Stimulated activated CD8-positive, alpha-beta memory T cell treated with anti-CD3 and anti-CD28 coated beads, Interleukin-2, amount 100 ng/mL, for 48 hours (primary cell): ENCODE measurements around the gene DHX8.

Experiments
- DNase-seq, 2 donors: peaks; one replicate each; pipeline ENCODE4 v3.0.0-alpha.2; 2020; ENCODE audit warnings: low read depth in 2 of 2

Gene DHX8

GRCh38 chr17:43547659-43548256 is 64.0 kb downstream of the DHX8 start:
- no peak for DNase-seq

GRCh38 chr17:43548689-43549379 is 65.1 kb downstream of the DHX8 start:
- no peak for DNase-seq

GRCh38 chr17:43549496-43549895 is 65.7 kb downstream of the DHX8 start:
- DNase-seq, result no peak

- DNase-seq, result no peak
Measured at GRCh38 chr17:43550754-43551153, 67.0 kb downstream of the DHX8 start.

- no peak for DNase-seq
Measured at GRCh38 chr17:43552229-43552837, 68.6 kb downstream of the DHX8 start.

- no peak for DNase-seq
Measured at GRCh38 chr17:43553573-43553972, 69.8 kb downstream of the DHX8 start.

GRCh38 chr17:43554857-43555256 is 71.1 kb downstream of the DHX8 start:
- no peak for DNase-seq

GRCh38 chr17:43556292-43556691 is 72.5 kb downstream of the DHX8 start:
- no peak for DNase-seq

- no peak for DNase-seq
Measured at GRCh38 chr17:43558805-43559160, 75.0 kb downstream of the DHX8 start.

- DNase-seq, result no peak
Measured at GRCh38 chr17:43559161-43559816, 75.5 kb downstream of the DHX8 start.

GRCh38 chr17:43560461-43561427 is 77.0 kb downstream of the DHX8 start:
- DNase-seq, result no peak

GRCh38 chr17:43562679-43563599 is 79.2 kb downstream of the DHX8 start:
- DNase-seq, result no peak

- DNase-seq, result no peak
Measured at GRCh38 chr17:43563600-43564594, 80.1 kb downstream of the DHX8 start.

- DNase-seq, result no peak
Measured at GRCh38 chr17:43568506-43569082, 84.8 kb downstream of the DHX8 start.

- no peak for DNase-seq
Measured at GRCh38 chr17:43570518-43570928, 86.7 kb downstream of the DHX8 start.

GRCh38 chr17:43572368-43572980 is 88.7 kb downstream of the DHX8 start:
- no peak for DNase-seq

GRCh38 chr17:43573579-43574321 is 90.0 kb downstream of the DHX8 start:
- no peak for DNase-seq

GRCh38 chr17:43574348-43574747 is 90.6 kb downstream of the DHX8 start:
- no peak for DNase-seq
